ENCODE results near the gene TPM4.

GRCh38 chr19:16111909-16112752 is 35.8 kb downstream of the TPM4 start:
- TF ChIP-seq REST (IDR thresholded peaks at IDR 0.05; ENCODE audit: insufficient read depth in 1 of 2, low read depth in 2 of 2, low read length in 2 of 2) (no peak), SIN3A (IDR thresholded peaks at IDR 0.05; ENCODE audit: borderline replicate concordance, insufficient read depth, low read length) (no peak), POLR2AphosphoS5 (IDR thresholded peaks at IDR 0.05; ENCODE audit: low read depth, low read length) (peak; percentile 34; the same call in 1 of the 2 replicates)

Data from PFSK-1 (cell line).